HG02970 (cell line): ENCODE data around the gene PMFBP1.

Source experiments
- ATAC-seq: cut with Tn5 transposase; IDR thresholded peaks from one replicate; pipeline ENCODE4 v1.9.1; 2021; ENCODE audit warnings: mild to moderate bottlenecking, moderate library complexity, moderate number of reproducible peaks; ENCODE audit not compliant: unreplicated experiment, low FRiP score

The PMFBP1 gene

GRCh38 chr16:72188541-72188940 lies 16.6 kb upstream of the PMFBP1 start:
- no peak for ATAC-seq

- no peak for ATAC-seq
Measured at GRCh38 chr16:72187551-72187950, 15.6 kb upstream of the PMFBP1 start.

- no peak for ATAC-seq
Measured at GRCh38 chr16:72182976-72183375, 11.0 kb upstream of the PMFBP1 start.

- ATAC-seq: no peak
Measured at GRCh38 chr16:72179204-72179970, 7.4 kb upstream of the PMFBP1 start.

- ATAC-seq: no peak
Measured at GRCh38 chr16:72174726-72175125, 2.8 kb upstream of the PMFBP1 start.

- no peak for ATAC-seq
Measured at GRCh38 chr16:72173997-72174396, 2.0 kb upstream of the PMFBP1 start.

- ATAC-seq: no peak
Measured at GRCh38 chr16:72171236-72171635, 719 bp downstream of the PMFBP1 start.

- ATAC-seq: no peak
Measured at GRCh38 chr16:72169708-72170107, 2.2 kb downstream of the PMFBP1 start.

GRCh38 chr16:72168365-72168764 lies 3.6 kb downstream of the PMFBP1 start:
- no peak for ATAC-seq

- no peak for ATAC-seq
Measured at GRCh38 chr16:72166954-72167561, 4.9 kb downstream of the PMFBP1 start.

GRCh38 chr16:72166151-72166550 lies 5.8 kb downstream of the PMFBP1 start:
- no peak for ATAC-seq

- ATAC-seq: no peak
Measured at GRCh38 chr16:72164691-72165090, 7.3 kb downstream of the PMFBP1 start.

GRCh38 chr16:72162105-72162692 lies 9.8 kb downstream of the PMFBP1 start:
- no peak for ATAC-seq

GRCh38 chr16:72159801-72160200 lies 12.2 kb downstream of the PMFBP1 start:
- no peak for ATAC-seq

GRCh38 chr16:72159386-72159785 lies 12.6 kb downstream of the PMFBP1 start:
- ATAC-seq: no peak

GRCh38 chr16:72149676-72150464 lies 22.1 kb downstream of the PMFBP1 start:
- no peak for ATAC-seq

GRCh38 chr16:72142476-72142875 lies 29.5 kb downstream of the PMFBP1 start:
- no peak for ATAC-seq

GRCh38 chr16:72139908-72140307 lies 32.0 kb downstream of the PMFBP1 start:
- ATAC-seq: no peak

- no peak for ATAC-seq
Measured at GRCh38 chr16:72138064-72138572, 33.8 kb downstream of the PMFBP1 start.

GRCh38 chr16:72137380-72138063 lies 34.4 kb downstream of the PMFBP1 start:
- ATAC-seq: no peak
